HL-60/S4 treated with phorbol 12-myristate 13-acetate at 8.2 ng/mL for 4 days and 3 days (cell line): Measurements from ENCODE around the gene IFIT3.
"Not testable (repeated sequence)": the region's sequence is repeated elsewhere in the genome, so short reads cannot be mapped to it uniquely, and the experiment has no call there.

Experiments
- in situ Hi-C: fragments of 300-500 bp; cut with MboI; formaldehyde crosslinking; loops from 2 replicates; pipeline ENCODE4 v1.15.0; 2022; ENCODE audit warnings: low sequenced_read_pairs

The IFIT3 gene

DNA sequence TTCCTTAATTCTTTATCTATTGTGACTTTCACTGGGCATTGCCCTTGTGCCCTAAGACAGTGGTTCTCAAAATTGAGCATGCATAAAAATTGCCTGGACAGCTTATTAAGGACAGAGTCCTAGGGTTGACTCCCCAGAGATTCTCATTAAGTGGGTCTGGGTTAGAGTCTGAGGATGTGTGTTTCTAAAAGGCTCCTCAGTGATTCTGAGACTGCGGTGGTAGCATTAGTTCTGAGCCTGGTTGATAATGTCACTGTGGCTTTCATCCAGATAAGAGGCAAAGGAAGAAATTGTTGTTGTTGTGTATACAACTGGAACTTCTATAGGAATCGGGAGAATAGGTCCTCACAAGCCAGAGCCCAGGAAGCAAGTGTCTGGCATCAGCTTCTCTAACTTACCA is 24.6 kb upstream of the IFIT3 start:
- in situ Hi-C loops = no loop called here

DNA sequence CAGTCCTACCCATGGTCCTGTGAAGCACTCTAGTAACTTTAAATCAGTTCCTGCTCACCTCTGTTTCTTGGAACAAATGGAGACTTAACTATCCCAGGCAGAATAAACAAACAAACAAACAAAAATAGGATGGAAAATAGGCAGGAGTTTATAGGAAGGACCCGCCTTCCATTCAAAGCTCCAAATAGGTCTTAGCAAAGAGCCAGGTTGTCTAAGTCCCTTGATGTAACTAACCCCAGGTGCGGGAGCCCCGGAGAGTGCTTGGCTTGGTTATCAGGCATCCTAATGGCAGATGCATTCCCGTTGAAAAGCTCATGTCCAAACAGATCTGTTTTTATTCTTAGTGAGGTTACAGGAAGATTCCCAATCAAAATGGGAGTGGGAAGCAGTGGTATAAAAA is 23.8 kb upstream of the IFIT3 start:
- in situ Hi-C loops = no loop called here

DNA sequence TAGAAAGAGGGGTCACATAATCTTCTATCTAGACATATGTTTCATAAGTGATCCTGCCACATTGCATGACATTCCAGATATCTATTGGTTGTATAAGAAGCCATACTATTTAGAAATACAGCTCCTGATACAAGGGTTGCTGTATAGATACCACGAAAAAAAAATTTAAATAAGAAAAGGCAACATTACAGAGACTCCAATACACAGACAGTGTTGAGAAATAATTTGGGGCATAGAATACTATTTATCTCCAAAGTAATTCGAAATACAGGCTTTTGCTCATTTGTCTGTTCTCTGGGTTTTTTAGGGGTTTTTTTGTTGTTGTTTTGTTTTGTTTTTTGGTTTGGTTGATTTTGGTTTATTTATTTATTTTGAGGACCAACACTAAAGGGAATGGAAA is 23.4 kb upstream of the IFIT3 start:
- in situ Hi-C loops = no loop called here

DNA sequence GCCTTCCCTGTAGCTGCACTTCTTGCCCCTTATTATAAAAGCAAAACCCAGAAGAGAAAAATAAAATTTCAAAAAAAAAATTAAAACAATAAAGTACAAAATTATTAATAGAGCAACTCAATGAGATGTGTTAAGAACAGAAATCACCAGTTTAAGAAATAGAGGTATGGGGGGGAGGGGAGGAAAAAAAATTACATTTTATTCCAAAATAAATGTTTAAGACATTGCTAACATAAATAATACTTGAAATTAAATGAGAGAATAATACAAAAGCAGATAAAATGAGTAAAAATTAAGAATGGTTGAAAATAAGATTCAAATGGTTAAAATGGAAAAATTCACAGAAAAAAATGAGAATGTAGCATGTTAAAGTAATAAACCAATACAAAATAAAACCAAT is 22.9 kb upstream of the IFIT3 start:
- in situ Hi-C loops = no loop called here

DNA sequence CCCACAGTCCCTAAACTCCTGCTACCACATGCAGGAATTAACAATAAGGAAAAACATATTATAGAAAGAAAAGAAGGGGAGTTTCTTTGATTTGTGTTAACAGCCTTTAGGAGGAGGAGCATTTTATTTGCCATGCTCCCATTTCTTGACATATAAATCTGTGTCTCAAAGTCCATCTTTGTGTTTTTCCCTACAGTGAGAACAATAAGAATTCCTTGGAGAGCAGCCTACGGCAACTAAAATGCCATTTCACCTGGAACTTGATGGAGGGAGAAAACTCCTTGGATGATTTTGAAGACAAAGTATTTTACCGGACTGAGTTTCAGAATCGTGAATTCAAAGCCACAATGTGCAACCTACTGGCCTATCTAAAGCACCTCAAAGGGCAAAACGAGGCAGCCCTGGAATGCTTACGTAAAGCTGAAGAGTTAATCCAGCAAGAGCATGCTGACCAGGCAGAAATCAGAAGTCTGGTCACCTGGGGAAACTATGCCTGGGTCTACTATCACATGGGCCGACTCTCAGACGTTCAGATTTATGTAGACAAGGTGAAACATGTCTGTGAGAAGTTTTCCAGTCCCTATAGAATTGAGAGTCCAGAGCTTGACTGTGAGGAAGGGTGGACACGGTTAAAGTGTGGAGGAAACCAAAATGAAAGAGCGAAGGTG is 21.9 kb upstream of the IFIT3 start:
- in situ Hi-C loops = no loop called here

DNA sequence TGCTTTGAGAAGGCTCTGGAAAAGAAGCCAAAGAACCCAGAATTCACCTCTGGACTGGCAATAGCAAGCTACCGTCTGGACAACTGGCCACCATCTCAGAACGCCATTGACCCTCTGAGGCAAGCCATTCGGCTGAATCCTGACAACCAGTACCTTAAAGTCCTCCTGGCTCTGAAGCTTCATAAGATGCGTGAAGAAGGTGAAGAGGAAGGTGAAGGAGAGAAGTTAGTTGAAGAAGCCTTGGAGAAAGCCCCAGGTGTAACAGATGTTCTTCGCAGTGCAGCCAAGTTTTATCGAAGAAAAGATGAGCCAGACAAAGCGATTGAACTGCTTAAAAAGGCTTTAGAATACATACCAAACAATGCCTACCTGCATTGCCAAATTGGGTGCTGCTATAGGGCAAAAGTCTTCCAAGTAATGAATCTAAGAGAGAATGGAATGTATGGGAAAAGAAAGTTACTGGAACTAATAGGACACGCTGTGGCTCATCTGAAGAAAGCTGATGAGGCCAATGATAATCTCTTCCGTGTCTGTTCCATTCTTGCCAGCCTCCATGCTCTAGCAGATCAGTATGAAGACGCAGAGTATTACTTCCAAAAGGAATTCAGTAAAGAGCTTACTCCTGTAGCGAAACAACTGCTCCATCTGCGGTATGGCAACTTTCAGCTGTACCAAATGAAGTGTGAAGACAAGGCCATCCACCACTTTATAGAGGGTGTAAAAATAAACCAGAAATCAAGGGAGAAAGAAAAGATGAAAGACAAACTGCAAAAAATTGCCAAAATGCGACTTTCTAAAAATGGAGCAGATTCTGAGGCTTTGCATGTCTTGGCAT is 21.1 kb upstream of the IFIT3 start:
- in situ Hi-C loops = no loop called here

DNA sequence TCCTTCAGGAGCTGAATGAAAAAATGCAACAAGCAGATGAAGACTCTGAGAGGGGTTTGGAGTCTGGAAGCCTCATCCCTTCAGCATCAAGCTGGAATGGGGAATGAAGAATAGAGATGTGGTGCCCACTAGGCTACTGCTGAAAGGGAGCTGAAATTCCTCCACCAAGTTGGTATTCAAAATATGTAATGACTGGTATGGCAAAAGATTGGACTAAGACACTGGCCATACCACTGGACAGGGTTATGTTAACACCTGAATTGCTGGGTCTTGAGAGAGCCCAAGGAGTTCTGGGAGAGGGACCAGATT is 20.6 kb upstream of the IFIT3 start:
- in situ Hi-C loops = no loop called here

DNA sequence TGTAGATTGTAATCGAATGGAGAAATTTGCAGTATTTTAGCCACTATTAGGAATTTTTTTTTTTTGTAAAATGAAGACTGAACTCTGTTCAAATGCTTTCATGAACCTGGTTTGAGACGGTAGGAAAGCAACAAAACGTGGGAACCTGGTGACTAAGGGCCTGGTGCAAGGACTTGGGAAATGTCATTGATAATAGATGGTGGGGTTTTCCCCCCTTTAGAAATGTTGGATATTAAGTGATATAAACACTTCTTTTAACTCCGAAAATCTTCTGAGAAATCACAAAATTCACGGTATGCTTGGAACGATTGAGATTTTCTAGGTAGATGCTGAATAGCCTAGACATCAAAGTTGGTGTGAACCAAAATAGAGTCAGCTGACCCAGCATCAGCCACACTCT is 19.5 kb upstream of the IFIT3 start:
- in situ Hi-C loops = no loop called here

DNA sequence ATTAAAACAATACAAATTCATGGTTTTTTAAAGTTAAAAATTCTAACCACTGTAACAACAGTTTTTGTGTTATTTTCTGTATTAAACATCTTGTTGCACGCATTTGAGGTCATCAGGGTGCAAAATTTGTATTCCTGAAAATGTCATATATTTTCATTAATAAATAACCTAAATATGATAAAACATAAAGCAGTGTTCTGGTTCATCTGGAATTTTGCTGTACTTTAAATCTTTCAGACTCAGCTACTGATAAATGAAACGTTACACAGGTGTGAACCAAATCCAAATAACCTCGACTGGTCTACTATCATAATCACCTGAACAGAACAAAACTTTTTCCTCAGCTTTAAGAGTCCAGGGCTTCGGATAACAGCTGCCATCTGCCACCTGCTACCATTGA is 19.1 kb upstream of the IFIT3 start:
- in situ Hi-C loops = no loop called here

DNA sequence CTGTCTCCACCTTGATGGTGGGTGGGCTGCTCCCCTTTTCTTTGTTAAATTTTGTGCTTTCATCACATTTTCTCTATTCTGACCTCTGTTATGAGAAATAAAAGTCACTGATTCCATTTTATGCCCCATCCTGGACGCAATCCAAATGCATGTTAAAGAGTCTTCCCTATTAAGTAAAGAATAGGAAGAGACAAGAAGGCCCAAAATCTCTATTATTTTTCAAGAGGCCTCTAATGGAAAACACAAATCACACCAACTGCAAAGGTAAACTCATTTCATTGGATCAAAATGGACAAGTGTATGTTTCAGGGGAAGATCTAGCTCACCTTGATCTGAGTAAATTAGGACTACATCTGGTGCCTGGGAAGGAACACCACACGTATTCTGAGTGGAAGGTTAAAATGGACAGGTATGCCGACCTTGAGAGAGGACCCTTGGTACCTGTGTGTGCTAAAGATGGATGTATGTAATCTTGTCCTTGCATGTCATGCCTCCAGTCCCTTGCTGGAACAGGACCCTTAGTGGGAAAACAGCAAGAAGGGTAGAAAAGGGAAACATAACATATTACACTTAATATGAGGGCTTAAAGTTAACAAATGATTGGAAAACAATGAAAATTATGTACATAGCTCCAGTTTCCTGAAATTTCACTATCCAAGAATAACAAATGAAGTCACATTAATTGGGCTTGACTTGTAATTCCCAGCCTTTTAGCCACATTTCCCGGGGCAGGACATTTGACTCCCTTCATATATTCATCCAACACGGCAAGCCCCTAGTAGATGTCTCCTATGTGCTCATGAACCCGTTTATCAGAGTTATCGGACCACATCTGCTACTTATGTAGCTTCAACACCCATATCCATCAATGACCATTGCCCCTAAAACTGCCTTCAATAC is 18.4 kb upstream of the IFIT3 start:
- in situ Hi-C loops = no loop called here

DNA sequence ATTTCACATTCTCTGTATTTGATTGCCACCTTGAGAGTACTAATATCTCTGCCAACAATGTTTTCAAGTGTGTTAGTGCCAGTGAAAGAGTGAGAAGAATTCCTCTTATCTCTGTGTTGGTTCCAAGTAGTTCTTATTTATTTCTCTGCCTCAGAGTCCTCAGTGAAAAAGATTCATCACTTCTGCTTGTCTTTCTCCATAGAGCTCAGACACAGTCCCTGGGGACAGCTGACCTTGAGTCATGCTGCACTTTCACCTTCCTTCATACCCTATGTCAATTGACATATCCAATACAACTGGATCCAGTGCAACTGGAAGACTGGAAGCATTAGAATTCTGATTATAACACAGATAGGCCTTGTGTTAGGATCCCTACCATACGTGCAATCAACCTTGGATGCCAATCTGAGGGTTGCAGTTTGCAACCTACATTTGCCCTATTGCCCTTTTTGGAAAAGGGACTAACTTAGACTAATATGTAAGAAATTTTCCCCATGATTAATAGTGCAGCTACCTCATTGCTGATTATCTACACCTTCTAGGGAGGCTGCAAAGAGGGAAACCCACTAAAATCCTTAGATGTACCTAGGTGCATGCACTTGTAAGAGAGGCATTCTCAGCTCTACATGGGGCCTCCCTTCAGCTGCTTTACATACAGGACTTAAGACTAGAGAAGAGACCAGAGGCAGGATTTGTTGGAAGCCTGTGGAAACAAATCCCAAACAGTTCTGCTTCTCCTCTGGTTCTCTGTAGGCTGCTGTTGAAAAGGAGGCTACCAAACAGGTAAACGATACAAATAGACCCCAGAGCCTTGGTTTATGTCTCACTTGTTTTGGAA is 17.5 kb upstream of the IFIT3 start:
- in situ Hi-C loops = no loop called here

DNA sequence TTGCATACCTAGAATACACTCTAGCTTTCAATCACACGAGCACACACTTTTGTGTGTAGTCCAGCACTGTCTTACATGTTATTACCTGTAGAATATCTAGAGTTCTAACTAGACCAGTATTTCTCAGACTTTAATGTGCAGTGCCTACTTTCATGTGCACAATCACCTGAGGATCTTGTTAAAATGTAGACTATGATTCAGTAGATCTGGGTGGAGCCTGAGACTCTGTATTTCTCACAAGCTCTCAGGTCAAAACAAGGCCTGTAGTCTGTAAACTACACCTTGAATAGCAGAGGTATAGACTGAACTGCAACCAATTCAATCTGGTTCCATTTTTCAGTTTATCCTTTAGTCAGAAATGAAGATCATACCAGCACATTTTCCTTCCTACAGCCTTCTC is 14.8 kb upstream of the IFIT3 start:
- in situ Hi-C loops = no loop called here

DNA sequence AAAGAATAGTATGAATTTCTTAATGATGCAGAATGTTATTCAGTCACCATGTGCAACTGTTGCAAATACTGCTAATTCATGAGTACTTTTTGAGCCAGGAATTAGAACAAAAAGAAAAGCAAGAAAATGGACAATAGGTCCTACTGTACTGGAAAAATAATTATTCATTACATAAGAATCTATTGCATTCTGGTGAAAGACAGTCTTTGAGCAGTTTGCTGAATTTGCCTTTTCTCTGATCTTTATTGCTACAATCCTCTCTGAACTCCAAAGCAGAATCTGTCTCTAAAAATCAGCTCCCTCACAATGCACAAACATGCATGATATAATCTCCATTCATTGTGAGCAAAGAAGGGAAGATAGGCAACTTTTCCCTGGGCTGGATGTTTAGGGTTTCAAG is 13.1 kb upstream of the IFIT3 start:
- in situ Hi-C loops = no loop called here

DNA sequence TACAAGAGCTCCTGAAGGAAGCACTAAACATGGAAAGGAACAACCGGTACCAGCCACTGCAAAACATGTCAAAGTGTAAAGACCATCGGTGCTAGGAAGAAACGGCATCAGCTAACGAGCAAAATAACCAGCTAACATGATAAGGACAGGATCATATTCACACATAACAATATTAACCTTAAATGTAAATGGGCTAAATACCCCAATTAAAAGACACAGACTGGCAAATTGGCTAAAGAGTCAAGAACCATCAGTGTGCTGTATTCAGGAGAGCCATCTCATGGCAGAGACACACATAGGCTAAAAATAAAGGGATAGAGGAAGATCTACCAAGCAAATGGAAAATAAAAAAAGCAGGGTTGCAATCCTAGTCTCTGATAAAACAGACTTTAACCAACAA is 9.8 kb upstream of the IFIT3 start:
- in situ Hi-C loops = not testable (repeated sequence)

DNA sequence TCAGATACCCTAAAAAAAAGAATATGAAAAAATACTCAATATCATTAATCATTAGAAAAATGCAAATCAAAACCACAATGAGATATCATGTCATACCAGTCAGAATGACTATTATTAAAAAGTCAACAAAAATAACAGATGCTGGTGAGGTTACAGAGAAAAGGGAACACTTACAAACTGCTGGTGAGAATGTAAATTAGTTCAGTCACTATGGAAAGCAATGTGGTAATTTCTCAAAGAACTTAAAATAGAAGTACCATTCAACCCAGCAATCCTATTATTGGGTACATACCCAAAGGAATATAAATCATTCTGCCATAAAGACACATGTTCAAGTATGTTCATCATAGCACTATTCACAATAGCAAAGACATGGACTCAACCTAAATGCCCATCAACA is 2.7 kb upstream of the IFIT3 start:
- in situ Hi-C loops = not testable (repeated sequence)

DNA sequence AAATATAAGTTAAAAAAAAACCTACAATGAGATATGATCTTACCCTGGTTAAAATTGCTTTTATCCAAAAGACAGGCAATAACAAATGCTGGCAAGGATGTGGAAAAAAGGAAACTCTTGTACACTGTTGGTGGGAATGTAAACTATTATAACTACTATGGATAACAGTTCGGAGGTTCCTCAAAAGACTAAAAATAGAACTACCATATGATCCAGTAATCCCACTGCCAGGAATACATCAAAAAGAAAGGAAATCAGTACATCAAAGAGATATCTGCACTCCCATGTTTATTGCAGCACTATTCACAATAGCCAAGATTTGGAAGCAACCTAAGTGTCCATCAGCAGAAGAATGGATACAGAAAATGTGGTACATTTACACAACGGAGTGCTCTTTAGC is 1.9 kb upstream of the IFIT3 start:
- in situ Hi-C loops = not testable (repeated sequence)

DNA sequence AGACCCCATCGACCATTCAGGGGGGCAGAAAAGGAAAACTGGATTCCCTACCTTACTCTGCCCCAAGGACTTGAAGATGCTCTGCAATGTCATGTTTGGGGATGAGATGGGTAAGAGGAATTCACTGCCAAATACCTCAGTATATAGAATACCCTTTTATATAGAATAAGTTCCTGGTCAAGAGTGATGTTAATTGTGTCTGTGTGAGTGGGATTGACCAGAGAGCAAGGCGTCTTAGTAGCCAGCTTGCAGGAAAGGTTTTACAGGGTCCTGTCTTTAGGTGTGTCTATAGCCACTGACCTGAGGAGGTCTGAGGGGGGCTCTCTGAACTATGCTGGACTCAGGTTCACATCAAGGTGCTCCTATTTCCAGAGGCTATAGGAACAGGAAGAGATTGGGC is 1.4 kb downstream of the IFIT3 start:
- in situ Hi-C loops = no loop called here

DNA sequence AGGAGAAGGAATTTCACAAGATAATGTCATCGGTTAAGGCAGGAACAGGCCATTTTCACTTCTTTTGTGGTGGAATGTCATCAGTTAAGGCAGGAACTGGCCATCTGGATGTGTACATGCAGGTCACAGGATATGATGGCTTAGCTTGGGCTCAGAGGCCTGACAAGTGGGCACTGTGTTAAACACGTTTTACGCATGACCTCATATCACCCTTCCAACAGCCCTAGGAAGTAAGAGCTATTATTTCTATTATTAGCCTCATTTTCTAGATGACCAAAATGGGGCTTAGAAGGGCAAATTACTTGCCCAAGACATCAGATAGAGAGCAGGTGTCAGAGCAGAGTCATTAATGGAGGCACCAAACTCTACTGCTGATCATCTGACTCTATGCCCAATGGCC is 2.2 kb downstream of the IFIT3 start:
- in situ Hi-C loops = not testable (repeated sequence)

DNA sequence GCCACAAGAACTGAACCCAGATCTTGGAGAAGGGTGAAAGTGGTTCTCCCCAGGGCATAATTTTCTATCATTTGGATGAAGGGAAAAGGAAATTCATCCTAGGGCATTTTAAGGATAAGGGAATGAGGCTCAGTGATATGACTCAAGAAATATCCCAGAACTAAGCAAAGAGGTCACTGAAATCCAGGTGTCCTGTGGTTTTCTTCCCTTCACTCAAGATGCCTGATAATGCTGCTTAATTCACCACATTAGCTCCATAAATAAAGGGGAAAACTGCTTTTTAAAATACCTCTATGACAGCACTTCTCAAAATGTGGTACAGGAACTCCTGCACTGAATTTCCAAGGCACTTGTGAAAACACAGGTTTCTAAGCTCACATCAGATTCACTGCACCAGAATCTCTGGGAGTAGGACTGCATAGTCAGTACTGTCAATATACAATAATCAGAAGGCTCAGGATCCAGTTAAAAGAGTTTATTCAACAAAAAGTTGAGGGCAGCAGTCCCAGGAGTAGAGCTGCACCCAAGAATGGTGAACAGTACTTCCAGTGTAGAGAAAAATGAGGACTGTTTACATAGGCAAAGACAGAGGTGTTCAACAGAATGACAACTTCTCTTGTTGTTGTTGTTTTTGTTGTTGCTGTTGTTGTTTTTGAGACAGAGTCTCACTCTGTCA is 2.9 kb downstream of the IFIT3 start:
- in situ Hi-C loops = no loop called here

DNA sequence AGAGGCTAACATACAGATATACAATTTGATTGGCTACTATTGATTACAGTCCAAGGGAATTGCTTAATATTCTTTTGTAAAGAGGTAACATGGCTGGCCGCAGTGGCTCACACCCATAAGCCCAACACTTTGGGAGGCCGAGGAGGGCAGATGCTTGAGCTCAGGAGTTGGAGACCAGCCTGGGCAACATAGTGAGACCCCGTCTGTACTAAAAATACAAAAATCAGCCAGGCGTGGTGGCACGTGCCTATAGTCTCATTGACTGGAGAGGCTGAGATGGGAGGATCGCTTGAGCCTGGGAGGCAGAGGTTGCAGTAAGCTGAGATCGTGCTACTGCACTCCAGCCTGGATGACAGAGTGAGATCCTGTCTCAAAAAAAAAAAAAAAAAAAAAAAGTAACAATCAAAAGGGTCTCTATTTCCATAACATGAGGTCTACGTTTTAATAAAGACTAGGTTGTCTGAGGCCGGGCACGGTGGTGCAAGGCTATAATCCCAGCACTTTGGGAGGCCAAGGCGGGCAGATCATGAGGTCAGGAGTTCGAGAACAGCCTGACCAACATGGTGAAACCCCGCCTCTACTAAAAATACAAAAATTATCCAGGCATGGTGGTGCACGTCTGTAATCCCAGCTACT is 3.8 kb downstream of the IFIT3 start:
- in situ Hi-C loops = not testable (repeated sequence)
